Suprapubic skin (tissue), 4 donors: ENCODE results near the gene TOR1A. TPM values are rescaled to one million over a fixed set of nuclear protein-coding genes. Genes with fewer than 3 reads are reported as not detected.

ENCODE experiments used
- DNase-seq, 2 donors: peaks; one replicate each; pipeline ENCODE4 v3.0.0-alpha.2; 2019; ENCODE audit warnings: low spot score in 2 of 2
- H3K27ac ChIP-seq: fragments of 200-600 bp; sonication (generic); one replicate; pipeline ENCODE4 v1.5.1; 2019
- H3K27me3 ChIP-seq: fragments of 200-600 bp; sonication (generic); one replicate; pipeline ENCODE4 v1.5.1; 2019
- H3K36me3 ChIP-seq: fragments of 200-600 bp; sonication (generic); one replicate; pipeline ENCODE4 v1.5.1; 2019
- H3K4me1 ChIP-seq: fragments of 200-600 bp; sonication (generic); one replicate; pipeline ENCODE4 v1.5.1; 2019
- H3K4me3 ChIP-seq: fragments of 200-600 bp; sonication (generic); one replicate; pipeline ENCODE4 v1.5.1; 2019; ENCODE audit warnings: mild to moderate bottlenecking
- H3K9me3 ChIP-seq: fragments of 200-600 bp; sonication (generic); one replicate; pipeline ENCODE4 v1.5.1; 2019
- EP300 ChIP-seq: sonication (generic); formaldehyde crosslinking; IDR thresholded peaks from one replicate; pipeline ENCODE4 v1.6.1; 2017; ENCODE audit warnings: antibody characterized with exemption
- POLR2A ChIP-seq, 2 donors: fragments of 450-650 bp; IDR thresholded peaks; one replicate each; pipeline ENCODE4 v1.6.1; 2017; ENCODE audit warnings: antibody characterized with exemption in 2 of 2, mild to moderate bottlenecking in 2 of 2, moderate library complexity in 2 of 2
- POLR2AphosphoS5 ChIP-seq, 3 donors: sonication (generic); formaldehyde crosslinking; IDR thresholded peaks; one replicate each; pipeline ENCODE4 v1.6.1; 2017; ENCODE audit warnings: antibody characterized with exemption in 3 of 3
- WGBS: methylation state at CpG from one replicate; pipeline ENCODE4 v1.1.5; 2018; 5-methylcytosine and 5-hydroxymethylcytosine counted together
- total RNA-seq, 4 donors: library from RNA; depleted of rRNA; stranded (reverse); fragments of >200 nt; gene quantifications; one replicate each; pipeline ENCODE4 v1.1.0, GENCODE V29; 2016
- TF ChIP-seq, protein P1 (sequence below), 2 donors: fragments of 200-600 bp in 1 of 2; fragments of 450-650 bp in 1 of 2; sonication (generic) in 1 of 2; IDR thresholded peaks; one replicate each; pipeline ENCODE4 v1.5.1; 2016 to 2019; ENCODE audit warnings: antibody characterized with exemption in 2 of 2, mild to moderate bottlenecking in 1 of 2, moderate library complexity in 1 of 2

The TOR1A gene
- total RNA-seq, 4 donors from 2014 or later = 31.7 to 44.7 (median 36.3) TPM

DNA sequence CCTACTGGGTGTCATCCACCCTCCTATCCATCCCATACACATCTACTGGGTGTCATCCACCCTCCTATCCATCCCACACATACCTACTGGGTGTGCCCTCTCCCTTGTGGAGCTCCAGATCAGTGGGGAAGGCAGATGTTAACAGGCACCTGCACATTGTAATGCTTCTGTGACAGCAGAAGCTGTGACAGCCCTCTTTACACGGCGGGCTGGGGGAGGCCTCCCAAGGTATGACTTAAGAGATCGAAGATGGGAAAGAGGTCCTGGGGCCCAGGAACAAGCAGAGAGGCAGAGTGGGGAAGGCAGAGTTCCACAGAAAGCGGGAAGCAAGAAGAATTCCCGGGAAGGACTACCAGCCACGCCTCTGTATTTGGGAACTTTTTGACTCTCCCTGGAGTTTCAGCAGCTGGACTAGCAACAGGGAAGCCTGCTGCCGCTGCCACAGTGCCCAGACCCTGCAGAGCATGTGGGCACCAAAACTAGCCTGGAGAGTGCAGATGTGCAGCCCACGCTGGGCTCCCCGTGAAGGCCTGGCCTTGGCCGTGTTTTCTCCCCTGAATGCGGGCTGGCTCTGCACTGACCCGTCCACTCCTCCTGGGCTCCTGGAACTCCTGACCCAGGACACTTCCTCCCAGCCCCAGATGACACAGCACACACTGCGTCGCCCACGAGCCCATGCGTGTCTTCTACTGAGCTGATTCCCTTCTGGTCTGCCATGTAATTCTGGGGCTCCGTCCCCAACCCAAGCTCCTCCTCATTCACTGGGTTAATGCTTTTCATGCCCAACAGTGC, 9.3 kb downstream of the TOR1A start:
- no peak for TF ChIP-seq POLR2AphosphoS5 (IDR thresholded peaks at IDR 0.05)
- TF ChIP-seq, protein P1, sequence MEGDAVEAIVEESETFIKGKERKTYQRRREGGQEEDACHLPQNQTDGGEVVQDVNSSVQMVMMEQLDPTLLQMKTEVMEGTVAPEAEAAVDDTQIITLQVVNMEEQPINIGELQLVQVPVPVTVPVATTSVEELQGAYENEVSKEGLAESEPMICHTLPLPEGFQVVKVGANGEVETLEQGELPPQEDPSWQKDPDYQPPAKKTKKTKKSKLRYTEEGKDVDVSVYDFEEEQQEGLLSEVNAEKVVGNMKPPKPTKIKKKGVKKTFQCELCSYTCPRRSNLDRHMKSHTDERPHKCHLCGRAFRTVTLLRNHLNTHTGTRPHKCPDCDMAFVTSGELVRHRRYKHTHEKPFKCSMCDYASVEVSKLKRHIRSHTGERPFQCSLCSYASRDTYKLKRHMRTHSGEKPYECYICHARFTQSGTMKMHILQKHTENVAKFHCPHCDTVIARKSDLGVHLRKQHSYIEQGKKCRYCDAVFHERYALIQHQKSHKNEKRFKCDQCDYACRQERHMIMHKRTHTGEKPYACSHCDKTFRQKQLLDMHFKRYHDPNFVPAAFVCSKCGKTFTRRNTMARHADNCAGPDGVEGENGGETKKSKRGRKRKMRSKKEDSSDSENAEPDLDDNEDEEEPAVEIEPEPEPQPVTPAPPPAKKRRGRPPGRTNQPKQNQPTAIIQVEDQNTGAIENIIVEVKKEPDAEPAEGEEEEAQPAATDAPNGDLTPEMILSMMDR (IDR thresholded peaks at IDR 0.05) = no peak
- no peak for TF ChIP-seq POLR2A (IDR thresholded peaks at IDR 0.05)
- no peak for TF ChIP-seq EP300
- H3K4me3 ChIP-seq = no peak overlapping the region
- no peak for DNase-seq
- H3K27me3 ChIP-seq = no peaks in the 10 kb centered on the region
- H3K27ac ChIP-seq = no peak overlapping the region
- 82% methylated on average over 17 of the region's 17 CpGs for WGBS
- H3K9me3 ChIP-seq = no peaks in the 10 kb centered on the region
- no peaks in the 10 kb centered on the region for H3K4me1 ChIP-seq
- peaks cover 79% of the 10 kb centered on the region for H3K36me3 ChIP-seq

DNA sequence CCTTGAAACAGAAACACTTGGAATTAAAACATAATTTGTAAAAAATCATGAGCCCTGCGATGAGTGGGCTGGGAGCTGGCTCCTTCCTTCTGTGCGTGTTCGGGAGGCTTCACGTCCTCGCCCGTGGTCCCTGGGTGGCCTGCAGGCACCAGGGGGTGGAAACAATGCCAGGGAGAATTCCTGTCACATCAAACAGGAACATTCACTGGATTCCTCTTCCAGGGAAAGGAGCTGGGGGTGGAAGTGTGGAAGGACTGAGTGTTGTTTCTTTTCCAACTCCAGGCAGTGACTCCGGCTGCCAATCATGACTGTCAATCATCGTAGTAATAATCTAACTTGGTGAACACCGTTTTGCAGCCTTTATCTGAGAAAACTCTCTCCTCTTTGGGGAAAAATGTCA, 10.3 kb downstream of the TOR1A start:
- no peak for TF ChIP-seq POLR2AphosphoS5 (IDR thresholded peaks at IDR 0.05)
- TF ChIP-seq, protein P1 (IDR thresholded peaks at IDR 0.05) = no peak
- Histone ChIP-seq H3K27me3 (no peaks in the 10 kb centered on the region), H3K27ac (no peak overlapping the region), H3K36me3 (peaks cover 80% of the 10 kb centered on the region), H3K4me3 (no peak overlapping the region), H3K4me1 (no peaks in the 10 kb centered on the region), H3K9me3 (no peaks in the 10 kb centered on the region)
- 80% methylated on average over 9 of the region's 9 CpGs for WGBS
- no peak for DNase-seq

DNA sequence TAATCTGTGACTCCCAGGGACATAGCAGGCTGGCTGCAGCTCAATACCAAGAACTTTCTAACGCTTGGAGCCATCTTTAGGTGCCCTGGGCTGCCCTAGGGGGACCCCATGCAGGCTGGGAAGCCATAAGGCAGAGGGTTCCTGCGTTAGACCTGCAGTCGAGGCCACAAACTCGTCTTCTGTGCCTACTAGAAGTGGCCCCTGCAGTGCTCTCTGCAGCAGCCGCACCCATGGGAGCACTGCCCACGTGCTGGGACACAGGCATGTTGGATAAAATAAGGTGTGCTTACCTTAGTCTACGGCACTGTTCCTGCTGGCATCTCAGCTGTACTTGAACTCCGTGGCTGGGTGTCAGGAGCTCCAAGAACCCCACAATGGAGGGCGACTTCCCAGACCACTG, 11.6 kb downstream of the TOR1A start:
- peaks cover 73% of the 10 kb centered on the region for H3K36me3 ChIP-seq
- no peak for DNase-seq

DNA sequence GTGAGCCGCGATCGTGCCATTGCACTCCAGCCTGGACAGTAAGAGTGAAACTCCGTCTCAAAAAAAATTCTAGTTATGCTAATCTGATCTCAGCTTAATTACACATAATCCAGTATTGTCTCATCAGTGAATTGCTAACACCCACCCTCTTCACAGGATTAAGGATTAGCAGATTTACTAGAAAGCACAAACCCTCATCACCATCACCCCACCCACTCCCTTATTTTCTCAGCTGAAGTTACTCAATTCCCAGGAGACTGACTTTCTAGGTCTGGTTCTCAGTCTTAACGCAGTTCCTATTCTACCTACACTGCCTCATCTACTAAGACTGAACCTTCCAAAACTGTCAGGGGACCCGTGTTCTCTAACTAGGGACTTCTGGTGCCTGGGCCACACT, 12.0 kb downstream of the TOR1A start:
- no peaks in the 10 kb centered on the region for H3K4me1 ChIP-seq

More for the DNA sequence above, 11.6 kb downstream of the TOR1A start:
- WGBS = 84% methylated on average over 7 of the region's 9 CpGs
- no peaks in the 10 kb centered on the region for H3K9me3 ChIP-seq
- H3K4me3 ChIP-seq = no peak overlapping the region
- H3K27me3 ChIP-seq = no peaks in the 10 kb centered on the region
- H3K27ac ChIP-seq = no peak overlapping the region
- TF ChIP-seq POLR2AphosphoS5 (IDR thresholded peaks at IDR 0.05) (no peak), POLR2A (IDR thresholded peaks at IDR 0.05) (no peak), EP300 (no peak)
- TF ChIP-seq, protein P1 (IDR thresholded peaks at IDR 0.05) = no peak
- no peaks in the 10 kb centered on the region for H3K4me1 ChIP-seq

DNA sequence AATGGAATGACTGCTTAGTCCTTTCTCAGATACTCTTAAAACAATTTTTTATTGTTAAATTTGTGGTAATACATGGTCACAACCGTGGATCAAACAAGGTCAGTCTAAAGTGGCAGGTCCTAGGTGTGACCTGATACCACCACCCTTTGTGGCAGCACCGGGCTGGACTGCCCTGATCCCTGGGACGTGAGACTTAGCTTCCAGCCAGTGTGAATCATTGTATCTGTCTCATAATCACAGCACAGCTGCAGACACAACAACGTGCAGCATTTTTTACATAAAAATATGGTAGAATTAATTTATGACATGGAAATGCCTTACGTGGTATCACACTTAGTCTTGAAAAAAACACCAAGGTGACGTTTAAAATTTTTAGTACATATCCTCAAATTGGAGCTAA, 13.1 kb downstream of the TOR1A start:
- no peaks in the 10 kb centered on the region for H3K9me3 ChIP-seq
- DNase-seq = no peak
- no peak overlapping the region for H3K27ac ChIP-seq
- H3K27me3 ChIP-seq = no peaks in the 10 kb centered on the region
- peaks cover 63% of the 10 kb centered on the region for H3K36me3 ChIP-seq
- no peak overlapping the region for H3K4me3 ChIP-seq
- WGBS = 84% methylated on average over 6 of the region's 6 CpGs
- no peaks in the 10 kb centered on the region for H3K4me1 ChIP-seq
- TF ChIP-seq, protein P1 (IDR thresholded peaks at IDR 0.05) = no peak
- TF ChIP-seq POLR2A (IDR thresholded peaks at IDR 0.05) (no peak), POLR2AphosphoS5 (IDR thresholded peaks at IDR 0.05) (no peak), EP300 (no peak)

More for the DNA sequence above, 12.0 kb downstream of the TOR1A start:
- no peak overlapping the region for H3K4me3 ChIP-seq
- no peaks in the 10 kb centered on the region for H3K9me3 ChIP-seq
- H3K27me3 ChIP-seq = no peaks in the 10 kb centered on the region
- H3K36me3 ChIP-seq = peaks cover 73% of the 10 kb centered on the region
- DNase-seq = no peak
- no peak overlapping the region for H3K27ac ChIP-seq
- TF ChIP-seq EP300 (no peak), POLR2A (IDR thresholded peaks at IDR 0.05) (no peak), POLR2AphosphoS5 (IDR thresholded peaks at IDR 0.05) (no peak)
- TF ChIP-seq, protein P1 (IDR thresholded peaks at IDR 0.05) = no peak
- 90% methylated on average over 6 of the region's 6 CpGs for WGBS
